HepG2 (cell line): ENCODE data around the gene NCBP2. TPM values are rescaled to one million over a fixed set of nuclear protein-coding genes. Genes with fewer than 3 reads are reported as not detected.

Experiments used
- ATAC-seq: fragments of 200-7000 bp; cut with Tn5 transposase; 3 replicates; pipeline ENCODE4 v1.9.1; 2020; ENCODE audit warnings: mild to moderate bottlenecking, moderate library complexity
- BruUV-seq: library from RNA; stranded (reverse); fragments of 400-500 nt; replicated peaks from 2 replicates; lab custom pipeline; 2021; lab: Mats Ljungman, UMichigan
- CTCF ChIA-PET: fragments of 300-600 bp; formaldehyde crosslinking; extraction: SDS; loops from one replicate; lab custom pipeline; 2021; ENCODE audit warnings: low total read pairs, inconsistent platforms, low intra/inter-chr PET ratio; lab: Yijun Ruan, JAX
- POLR2A ChIA-PET: fragments of 350-600 bp; sonication (Branson Sonifier 250); formaldehyde crosslinking; loops from one replicate; lab custom pipeline; 2020; ENCODE audit warnings: antibody characterized with exemption, inconsistent platforms; lab: Yijun Ruan, JAX
- DNase-seq: peaks from one replicate; pipeline ENCODE4 v3.0.0-alpha.2; 2015; ENCODE audit warnings: low spot score
- FAIRE-seq: peaks from 3 replicates; lab custom pipeline; 2011; peaks lifted over from hg19 to GRCh38; lab: Jason Lieb, UNC
- H2AFZ ChIP-seq: one replicate; pipeline ENCODE4 v1.6.1; 2011; ENCODE audit warnings: low read length, inconsistent platforms
- H3K27ac ChIP-seq: fragments of 300-600 bp; 3 replicates; pipeline ENCODE4 v1.8.0; 2011; ENCODE audit warnings: mixed run types, mild to moderate bottlenecking, mixed read lengths, low read length, inconsistent platforms; ENCODE audit not compliant: insufficient read depth; ENCODE audit errors: extremely low read length
- H3K27me3 ChIP-seq, 2 experiments: fragments of 200-600 bp in 1 of 2; 2 replicates in 1 of 2; 3 replicates in 1 of 2; pipeline versions ENCODE4 v1.6.0 to v1.8.0; 2011; ENCODE audit warnings: low read length in 2 of 2, mild to moderate bottlenecking in 2 of 2, moderate library complexity in 2 of 2, inconsistent platforms in 1 of 2; ENCODE audit not compliant: insufficient read depth in 2 of 2, control insufficient read depth in 1 of 2
- H3K36me3 ChIP-seq, 2 experiments: fragments of 200-600 bp in 1 of 2; replicated peaks in 1 of 2; 2 replicates in 1 of 2; 3 replicates in 1 of 2; pipeline versions ENCODE4 v1.5.1 to v1.8.0; 2011; ENCODE audit warnings: low read length in 2 of 2, inconsistent platforms in 1 of 2; ENCODE audit not compliant: insufficient read depth in 2 of 2, control insufficient read depth in 1 of 2
- H3K4me1 ChIP-seq: 2 replicates; pipeline ENCODE4 v1.5.1; 2012; ENCODE audit warnings: low read length, inconsistent platforms; ENCODE audit not compliant: insufficient read depth
- H3K4me2 ChIP-seq: 2 replicates; pipeline ENCODE4 v1.6.0; 2011; ENCODE audit warnings: low read depth, low read length, inconsistent platforms
- H3K4me3 ChIP-seq, 3 experiments: fragments of 200-600 bp in 1 of 3; sonication (generic), shearing (Covaris generic) in 1 of 3; replicated peaks in 1 of 3; 2 replicates each; pipeline ENCODE4 v1.5.1; 2011 to 2016; ENCODE audit warnings: low read length in 3 of 3, inconsistent platforms in 2 of 3, low read depth in 2 of 3, mild to moderate bottlenecking in 2 of 3, control low read depth in 1 of 3, mixed read lengths in 1 of 3; ENCODE audit not compliant: insufficient read depth in 1 of 3
- H3K79me2 ChIP-seq: one replicate; pipeline ENCODE4 v1.6.1; 2011; ENCODE audit warnings: low read length, inconsistent platforms; ENCODE audit not compliant: insufficient read depth
- H3K9ac ChIP-seq: 2 replicates; pipeline ENCODE4 v1.6.0; 2011; ENCODE audit warnings: mild to moderate bottlenecking, low read depth, low read length, inconsistent platforms; ENCODE audit not compliant: insufficient read depth
- H3K9me3 ChIP-seq: 2 replicates; pipeline ENCODE4 v1.5.1; 2012; ENCODE audit warnings: mild to moderate bottlenecking, low read length
- H4K20me1 ChIP-seq: 2 replicates; pipeline ENCODE4 v1.6.0; 2011; ENCODE audit warnings: inconsistent platforms, mild to moderate bottlenecking, low read length, moderate library complexity; ENCODE audit not compliant: insufficient read depth
- ARID4A ChIP-seq: sonication (generic); formaldehyde crosslinking; IDR thresholded peaks from 2 replicates; pipeline ENCODE4 v1.5.0; 2020; ENCODE audit warnings: mild to moderate bottlenecking, missing genetic modification reagents, borderline replicate concordance
- BRD4 ChIP-seq: sonication (generic); formaldehyde crosslinking; IDR thresholded peaks from 2 replicates; pipeline ENCODE4 v1.4.0; 2020; ENCODE audit warnings: missing genetic modification reagents
- CSRNP1 ChIP-seq: sonication (generic); formaldehyde crosslinking; IDR thresholded peaks from 2 replicates; pipeline ENCODE4 v1.8.1; 2023; ENCODE audit warnings: mild to moderate bottlenecking, missing genetic modification reagents
- ELF4 ChIP-seq: sonication (generic); formaldehyde crosslinking; IDR thresholded peaks from 2 replicates; pipeline ENCODE4 v1.5.0; 2020; ENCODE audit warnings: missing genetic modification reagents, mild to moderate bottlenecking, moderate library complexity, borderline replicate concordance
- KLF9 ChIP-seq: IDR thresholded peaks from 2 replicates; pipeline ENCODE4 v1.6.1; 2016; ENCODE audit warnings: low read depth
- MATR3 ChIP-seq: sonication (generic); formaldehyde crosslinking; IDR thresholded peaks from 2 replicates; pipeline ENCODE4 v1.4.0; 2020; ENCODE audit warnings: missing genetic modification reagents
- NR2F6 ChIP-seq, 2 experiments: IDR thresholded peaks; 2 replicates each; pipeline ENCODE4 v1.6.1; 2016; ENCODE audit warnings: antibody characterized with exemption in 1 of 2, mild to moderate bottlenecking in 1 of 2
- PAWR ChIP-seq: sonication (generic); formaldehyde crosslinking; IDR thresholded peaks from 2 replicates; pipeline ENCODE4 v1.4.0; 2020; ENCODE audit warnings: missing genetic modification reagents, mild to moderate bottlenecking, borderline replicate concordance
- SKI ChIP-seq: fragments of 450-650 bp; IDR thresholded peaks from one replicate; pipeline ENCODE4 v1.6.1; 2018; ENCODE audit warnings: mild to moderate bottlenecking; ENCODE audit not compliant: partially characterized antibody
- SMYD3 ChIP-seq: sonication (generic); formaldehyde crosslinking; IDR thresholded peaks from 2 replicates; pipeline ENCODE4 v1.8.1; 2023; ENCODE audit warnings: mild to moderate bottlenecking, missing genetic modification reagents
- ZBTB33 ChIP-seq: sonication (generic); formaldehyde crosslinking; IDR thresholded peaks from 2 replicates; pipeline ENCODE4 v1.4.0; 2020; ENCODE audit warnings: missing genetic modification reagents
- ZNF225 ChIP-seq: sonication (generic); formaldehyde crosslinking; IDR thresholded peaks from 2 replicates; pipeline ENCODE4 v1.4.0; 2020; ENCODE audit warnings: mild to moderate bottlenecking, missing genetic modification reagents
- ZNF770 ChIP-seq: sonication (generic); formaldehyde crosslinking; IDR thresholded peaks from 2 replicates; pipeline ENCODE4 v1.5.0; 2020; ENCODE audit warnings: mild to moderate bottlenecking, missing genetic modification reagents
- WGBS: methylation state at CpG from one replicate; pipeline ENCODE4 v1.1.6; 2017; ENCODE audit warnings: low lambda C conversion rate; 5-methylcytosine and 5-hydroxymethylcytosine counted together
- in situ Hi-C: cut with HindIII; loops from 2 replicates; pipeline ENCODE4 v1.10.0; 2017; ENCODE audit warnings: low pct_unique_long_range_greater_than_20kb; ENCODE audit not compliant: extremely low pct_ligation_motif_present
- intact Hi-C: fragments of 100-400 bp; cut with micrococcal nuclease; formaldehyde crosslinking; loops from one replicate; pipeline ENCODE4 v1.10.0; 2022; ENCODE audit not compliant: unreplicated experiment
- polyA plus RNA-seq, 8 experiments: library from polyadenylated mRNA; depleted of rRNA in 3 of 8; stranded (reverse) in 7 of 8; unstranded in 1 of 8; fragments of >200 nt; fragmentation: Illumina TruSeq in 4 of 8; extraction: Trizol in 4 of 8; gene quantifications; 2 replicates each; pipeline versions ENCODE4 v1.2.1 to v1.2.3, GENCODE V29; 2011 to 2016; ENCODE audit warnings: low read depth in 4 of 8, missing spikeins in 1 of 8, mixed read lengths in 1 of 8; ENCODE audit not compliant: insufficient read depth in 1 of 8
- total RNA-seq, 5 experiments: library from RNA; depleted of rRNA; stranded (reverse); fragments of >200 nt; fragmentation: Illumina TruSeq; extraction: Trizol; gene quantifications; 2 replicates each; pipeline ENCODE4 v1.2.3, GENCODE V29; 2016; ENCODE audit warnings: low read depth in 1 of 5

Gene NCBP2
- total and polyA plus RNA-seq, 2 of the 13 experiments (the other 11 are each of a cell fraction or from before 2014, with no cell fraction given), result 58.7 to 95.5 TPM

GRCh38 chr3:196962108-196962929 is 20.0 kb upstream of the NCBP2 start:
- ATAC-seq (peak; percentile 80), DNase-seq (peak; percentile 91), FAIRE-seq (peak; percentile 91)
- H3K9ac ChIP-seq, result peak overlapping the region; percentile 55; the same call in 1 of the 2 replicates
- CTCF ChIA-PET, result no interaction called here
- H2AFZ ChIP-seq, result no peak overlapping the region
- no peaks in the 10 kb centered on the region for H4K20me1 ChIP-seq
- no TSS peak for BruUV-seq
- no peaks in the 10 kb centered on the region for H3K27me3 ChIP-seq
- peak overlapping the region; percentile 76 for H3K27ac ChIP-seq
- peak overlapping the region; percentile 62 for H3K4me2 ChIP-seq
- H3K79me2 ChIP-seq, result peaks cover 30% of the 10 kb centered on the region
- peaks cover 6 to 21% of the 10 kb centered on the region in 2 experiments for H3K36me3 ChIP-seq
- H3K9me3 ChIP-seq, result no peaks in the 10 kb centered on the region
- in situ Hi-C loops, result no loop called here
- H3K4me3 ChIP-seq, result no peak overlapping the region; a peak in 1 of 6 replicates
- peaks cover 80% of the 10 kb centered on the region for H3K4me1 ChIP-seq
- intact Hi-C loops, result no loop called here
- POLR2A ChIA-PET, result no interaction called here
- 0% methylated on average over 9 of the region's 9 CpGs for WGBS
- no peak for TF ChIP-seq ZBTB33
- no peak for TF ChIP-seq SMYD3
- peak; percentile 82; the same call in 1 of the 2 replicates for TF ChIP-seq ELF4 (CRISPR knock-in tag)
- TF ChIP-seq MATR3, result no peak
- TF ChIP-seq PAWR (CRISPR knock-in tag), result no peak
- TF ChIP-seq CSRNP1 (CRISPR knock-in tag), result no peak; the same call in 1 of the 2 replicates
- TF ChIP-seq ZNF770 (CRISPR knock-in tag), result no peak
- 0 out of 2 replicates have a peak, but pooled peaks have one; percentile 27 for TF ChIP-seq KLF9 (CRISPR knock-in tag)
- TF ChIP-seq NR2F6 (IDR thresholded peaks at IDR 0.05), result peak; percentile 84
- peak; percentile 92 for TF ChIP-seq NR2F6 (CRISPR knock-in tag; IDR thresholded peaks at IDR 0.05)
- no peak for TF ChIP-seq ZNF225
- TF ChIP-seq ARID4A (CRISPR knock-in tag), result peak; percentile 8; the same call in 1 of the 2 replicates
- no peak; the same call in none of the 2 replicates for TF ChIP-seq BRD4
- TF ChIP-seq SKI, result no peak
